GM18526 (cell line): Measurements from ENCODE around the gene ASL.

Experiments used
- POLR2A ChIP-seq: IDR thresholded peaks from 3 replicates; pipeline ENCODE4 v1.6.1; 2011; ENCODE audit not compliant: insufficient read length; ENCODE audit errors: extremely low read depth

ASL gene

GRCh38 chr7:66070222-66070621 lies 5.4 kb upstream of the ASL start:
- no peak for TF ChIP-seq POLR2A

- TF ChIP-seq POLR2A, result no peak
Measured at GRCh38 chr7:66076462-66077329, 1.1 kb downstream of the ASL start.

- TF ChIP-seq POLR2A, result no peak
Measured at GRCh38 chr7:66078067-66078466, 2.4 kb downstream of the ASL start.

- TF ChIP-seq POLR2A, result no peak
Measured at GRCh38 chr7:66082083-66082482, 6.5 kb downstream of the ASL start.

GRCh38 chr7:66082886-66083415 lies 7.3 kb downstream of the ASL start:
- no peak for TF ChIP-seq POLR2A

- no peak for TF ChIP-seq POLR2A
Measured at GRCh38 chr7:66083677-66084076, 8.1 kb downstream of the ASL start.

GRCh38 chr7:66088861-66089838 lies 13.5 kb downstream of the ASL start:
- TF ChIP-seq POLR2A, result no peak

- no peak for TF ChIP-seq POLR2A
Measured at GRCh38 chr7:66092654-66093053, 17.0 kb downstream of the ASL start.

- TF ChIP-seq POLR2A, result no peak
Measured at GRCh38 chr7:66095010-66095409, 19.4 kb downstream of the ASL start.

- no peak for TF ChIP-seq POLR2A
Measured at GRCh38 chr7:66099232-66099550, 23.6 kb downstream of the ASL start.

GRCh38 chr7:66099551-66100407 lies 24.2 kb downstream of the ASL start:
- no peak for TF ChIP-seq POLR2A

GRCh38 chr7:66100408-66101050 lies 24.9 kb downstream of the ASL start:
- no peak for TF ChIP-seq POLR2A

- TF ChIP-seq POLR2A, result no peak
Measured at GRCh38 chr7:66105263-66105748, 29.7 kb downstream of the ASL start.

- TF ChIP-seq POLR2A, result no peak
Measured at GRCh38 chr7:66110856-66111255, 35.2 kb downstream of the ASL start.
